Ovary (tissue), 9 donors: ENCODE data around the gene TFAM. TPM values are rescaled to one million over a fixed set of nuclear protein-coding genes. Genes with fewer than 3 reads are reported as not detected.
"Not testable (repeated sequence)": the region's sequence is repeated elsewhere in the genome, so short reads cannot be mapped to it uniquely, and the experiment has no call there.

Experiments used
- DNase-seq, 5 donors: peaks; one replicate each; pipeline ENCODE4 v3.0.0-alpha.2; 2019 to 2020
- H3K27ac ChIP-seq, 2 donors: fragments of 200-600 bp; one replicate each; pipeline versions ENCODE4 v1.5.1 to v1.8.0; 2019 to 2022
- H3K27me3 ChIP-seq: fragments of 200-600 bp; one replicate; pipeline ENCODE4 v1.8.0; 2022
- H3K36me3 ChIP-seq: fragments of 200-600 bp; sonication (generic); one replicate; pipeline ENCODE4 v1.5.1; 2019
- H3K4me1 ChIP-seq: one replicate; pipeline ENCODE4 v1.8.1; 2013; ENCODE audit warnings: mild to moderate bottlenecking, moderate library complexity; ENCODE audit not compliant: insufficient read depth
- H3K4me3 ChIP-seq: fragments of 200-600 bp; sonication (generic); one replicate; pipeline ENCODE4 v1.5.1; 2017
- H3K9me3 ChIP-seq, 2 donors: fragments of 200-600 bp in 1 of 2; sonication (generic) in 1 of 2; one replicate each; pipeline versions ENCODE4 v1.5.1 to v1.8.1; 2013 to 2019; ENCODE audit warnings: mild to moderate bottlenecking in 1 of 2, moderate library complexity in 1 of 2
- CTCF ChIP-seq, 3 donors: fragments of 450-650 bp in 2 of 3; fragments of 200-600 bp in 1 of 3; IDR thresholded peaks; one replicate each; pipeline versions ENCODE4 v1.5.1 to v1.8.0; 2016 to 2022; ENCODE audit warnings: antibody characterized with exemption in 3 of 3, mild to moderate bottlenecking in 1 of 3
- EP300 ChIP-seq: sonication (generic); formaldehyde crosslinking; IDR thresholded peaks from one replicate; pipeline ENCODE4 v1.6.1; 2017; ENCODE audit warnings: antibody characterized with exemption
- POLR2A ChIP-seq: fragments of 450-650 bp; IDR thresholded peaks from one replicate; pipeline ENCODE4 v1.6.1; 2017; ENCODE audit warnings: antibody characterized with exemption, mild to moderate bottlenecking, moderate library complexity
- WGBS, 3 donors: extraction: QIAGEN DNeasy Blood & Tissue Kit in 1 of 3; methylation state at CpG; one replicate each; pipeline versions ENCODE4 v1.1.5 to v1.1.7; 2013 to 2017; 5-methylcytosine and 5-hydroxymethylcytosine counted together
- intact Hi-C, 4 donors: fragments of 100-400 bp; cut with DNase I; formaldehyde crosslinking; loops; one replicate each; pipeline versions ENCODE4 v1.11.0 to v1.15.1; 2022 to 2023
- polyA plus RNA-seq, 2 donors: library from polyadenylated mRNA; stranded (reverse); fragments of 200-250 nt in 1 of 2; fragments of 350-450 nt in 1 of 2; fragmentation: Illumina TruSeq in 1 of 2; extraction: RNeasy Lipid Tissue Mini Kit (QIAGEN cat#74804) in 1 of 2; gene quantifications; one replicate each; pipeline ENCODE4 v1.2.3, GENCODE V29; 2013 to 2014
- total RNA-seq, 7 donors: library from RNA; depleted of rRNA in 2 of 7; stranded (reverse); fragments of >200 nt in 2 of 7; fragmentation: NEBNext Ultra II Directional in 3 of 7; extraction: Animal tissue kit (Norgen Biotek cat#: 25700) in 3 of 7; gene quantifications; one replicate each; pipeline versions ENCODE4 v1.1.0 to v1.2.4, GENCODE V29; 2016 to 2023
- donor health status: DM: no; HTN: no; CAD: no; lungs with moderate emphysema.
- donor health status: DM: no; HTN: no; CAD: no.
- donor health status: Bipolar disorder and iron deficiency.
- donor health status: DM: yes; HTN: yes; CAD: no.
- donor health status: DM: no; HTN: no; CAD: no.
- donor health status: DM: yes; HTN: yes; CAD: no.

The TFAM gene
- total and polyA plus RNA-seq, 9 donors: 12.0 to 46.6 (median 33.4) TPM

- WGBS, 3 donors: 23 to 30% (median 24%) methylated on average over 5 of the region's 5 CpGs
Observed at GRCh38 chr10:58414270-58415041, 29.2 kb downstream of the TFAM start.

DNA sequence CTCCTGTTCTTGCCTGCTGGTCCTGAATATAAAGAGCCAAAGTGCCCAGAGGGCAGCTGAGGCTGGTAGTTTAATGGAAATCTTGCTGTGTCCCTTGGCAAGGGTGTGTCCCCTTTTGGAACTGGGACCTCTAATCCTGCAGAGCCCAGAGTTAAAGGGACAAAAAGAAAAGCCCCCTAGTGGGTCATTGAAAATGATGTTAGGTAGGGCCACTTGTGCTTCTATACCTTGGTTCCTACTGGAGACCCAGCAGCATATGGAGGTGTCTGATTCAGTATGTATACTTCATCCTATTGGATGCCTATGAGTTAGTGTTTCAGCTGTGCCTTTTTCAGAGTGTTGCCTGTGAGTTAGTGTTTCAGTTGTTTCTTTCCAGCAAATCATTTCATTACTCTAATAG, 30.5 kb downstream of the TFAM start:
- no peaks in the 10 kb centered on the region for H3K9me3 ChIP-seq
- no peaks in the 10 kb centered on the region for H3K27me3 ChIP-seq
- intact Hi-C loops: loop anchor here in 2 of 4 donors (10.0 kb wide), 1 partner anchor 229 kb away; no protein-coding TSS in a partner anchor

More at GRCh38 chr10:58414270-58415041, 29.2 kb downstream of the TFAM start:
- no peaks in the 10 kb centered on the region for H3K36me3 ChIP-seq
- H3K27me3 ChIP-seq: no peaks in the 10 kb centered on the region
- no peaks in the 10 kb centered on the region for H3K4me1 ChIP-seq
- H3K27ac ChIP-seq: no peak overlapping the region
- H3K9me3 ChIP-seq: no peaks in the 10 kb centered on the region
- TF ChIP-seq CTCF (IDR thresholded peaks at IDR 0.05): peak; percentile 19 to 73 (median 66)
- no peak for TF ChIP-seq POLR2A
- peak in 3 of 5 donors; percentile 11 to 31 (median 29) for DNase-seq
- H3K4me3 ChIP-seq: no peak overlapping the region
- intact Hi-C loops: loop anchor here in 2 of 4 donors (10.0 kb wide), 1 partner anchor 230 kb away; no protein-coding TSS in a partner anchor

GRCh38 chr10:58417902-58418301, 32.7 kb downstream of the TFAM start:
- H3K36me3 ChIP-seq, H3K4me1 ChIP-seq, H3K27me3 ChIP-seq, H3K27ac ChIP-seq, DNase-seq, H3K4me3 ChIP-seq, H3K9me3 ChIP-seq: not testable (repeated sequence)
- 86 to 98% (median 93%) methylated on average over 2 of the region's 2 CpGs for WGBS, 3 donors
- intact Hi-C loops: loop anchor here in 2 of 4 donors (10.0 kb wide), 1 partner anchor 227 kb away; no protein-coding TSS in a partner anchor

More for the DNA sequence above, 30.5 kb downstream of the TFAM start:
- TF ChIP-seq CTCF (IDR thresholded peaks at IDR 0.05): no peak
- no peak for TF ChIP-seq EP300
- TF ChIP-seq POLR2A: no peak
- no peaks in the 10 kb centered on the region for H3K4me1 ChIP-seq
- H3K27ac ChIP-seq: no peak overlapping the region
- DNase-seq: no peak
- H3K4me3 ChIP-seq: no peak overlapping the region
- no peaks in the 10 kb centered on the region for H3K36me3 ChIP-seq

GRCh38 chr10:58424176-58424575, 39.0 kb downstream of the TFAM start:
- Histone ChIP-seq H3K36me3 (no peaks in the 10 kb centered on the region), H3K4me3 (no peak overlapping the region), H3K27me3 (no peaks in the 10 kb centered on the region), H3K27ac (no peak overlapping the region), H3K4me1 (no peaks in the 10 kb centered on the region), H3K9me3 (no peaks in the 10 kb centered on the region)
- intact Hi-C loops: no loop called here
- no peak for DNase-seq
- 91 to 97% (median 94%) methylated on average over 1 of the region's 1 CpG for WGBS, 3 donors
- TF ChIP-seq EP300 (no peak), CTCF (IDR thresholded peaks at IDR 0.05) (no peak)

GRCh38 chr10:58428436-58428835, 43.2 kb downstream of the TFAM start:
- H3K9me3 ChIP-seq, H3K4me1 ChIP-seq, intact Hi-C loops, H3K27me3 ChIP-seq, H3K4me3 ChIP-seq, DNase-seq, H3K27ac ChIP-seq, H3K36me3 ChIP-seq: not testable (repeated sequence)
- 93 to 100% (median 100%) methylated on average over 1 of the region's 1 CpG for WGBS, 3 donors
